ENCODE results near the gene RTEL1.
"Not testable (repeated sequence)": the region's sequence is repeated elsewhere in the genome, so short reads cannot be mapped to it uniquely, and the experiment has no call there.

The RTEL1 gene

DNA sequence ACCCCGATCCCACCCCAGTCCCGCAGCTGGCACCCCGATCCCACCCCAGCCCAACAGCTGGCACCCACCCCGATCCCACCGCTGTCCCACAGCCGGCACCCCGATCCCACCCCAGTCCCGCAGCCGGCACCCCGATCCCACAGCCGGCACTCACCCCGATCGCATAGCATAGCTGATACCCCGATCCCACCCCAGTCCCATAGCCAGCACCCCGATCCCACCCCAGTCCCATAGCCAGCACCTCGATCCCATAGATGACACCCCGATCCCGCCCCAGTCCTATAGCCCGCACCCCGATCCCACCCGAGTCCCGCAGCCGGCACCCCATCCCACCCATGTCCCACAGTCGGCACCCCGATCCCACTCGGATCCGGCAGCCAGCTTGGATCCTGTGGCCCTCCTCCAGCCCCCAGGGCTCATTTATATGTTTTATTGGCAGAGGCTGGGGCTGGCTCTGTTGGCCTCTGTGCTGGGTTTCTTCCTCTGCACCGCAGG lies 30.3 kb upstream of the RTEL1 start:
- no peak for DNase-seq

GRCh38 chr20:63628246-63628975 lies 29.7 kb upstream of the RTEL1 start:
- no peak for DNase-seq

DNA sequence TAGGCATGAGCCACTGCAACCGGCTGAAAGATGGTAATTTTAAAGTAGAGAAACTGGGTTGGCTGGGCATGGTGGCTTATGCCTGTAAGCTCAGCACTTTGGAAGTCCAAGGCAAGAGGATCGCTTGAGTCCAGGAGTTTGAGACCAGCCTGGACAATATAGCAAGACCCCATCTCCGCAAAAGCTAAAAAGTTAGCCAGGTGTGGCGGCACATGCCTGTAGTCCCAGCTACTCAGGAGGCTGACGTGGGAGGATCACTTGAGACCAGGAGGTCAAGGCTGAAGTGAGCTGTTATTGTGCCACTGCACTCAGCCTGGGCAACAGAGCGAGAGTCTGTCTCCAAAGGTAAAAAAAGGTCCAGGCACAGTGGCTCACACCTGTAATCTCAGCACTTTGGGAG lies 27.2 kb upstream of the RTEL1 start:
- DNase-seq, result not testable (repeated sequence)

DNA sequence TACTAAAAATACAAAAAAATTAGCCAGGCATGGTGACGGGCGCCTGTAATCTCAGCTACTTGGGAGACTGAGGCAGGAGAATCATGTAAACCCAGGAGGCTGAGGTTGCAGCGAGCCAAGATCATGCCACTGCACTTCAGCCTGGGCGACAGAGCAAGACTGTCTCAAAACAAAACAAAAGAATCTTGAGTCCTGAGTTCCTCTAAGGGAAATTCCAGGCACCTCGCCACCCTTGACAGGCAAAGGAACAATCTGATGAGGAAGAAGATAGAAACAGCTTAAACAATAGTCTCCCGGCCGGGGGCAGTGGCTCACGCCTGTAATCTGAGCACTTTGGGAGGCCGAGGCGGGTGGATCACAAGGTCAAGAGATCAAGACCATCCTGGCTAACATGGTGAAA lies 26.7 kb upstream of the RTEL1 start:
- DNase-seq, result not testable (repeated sequence)

DNA sequence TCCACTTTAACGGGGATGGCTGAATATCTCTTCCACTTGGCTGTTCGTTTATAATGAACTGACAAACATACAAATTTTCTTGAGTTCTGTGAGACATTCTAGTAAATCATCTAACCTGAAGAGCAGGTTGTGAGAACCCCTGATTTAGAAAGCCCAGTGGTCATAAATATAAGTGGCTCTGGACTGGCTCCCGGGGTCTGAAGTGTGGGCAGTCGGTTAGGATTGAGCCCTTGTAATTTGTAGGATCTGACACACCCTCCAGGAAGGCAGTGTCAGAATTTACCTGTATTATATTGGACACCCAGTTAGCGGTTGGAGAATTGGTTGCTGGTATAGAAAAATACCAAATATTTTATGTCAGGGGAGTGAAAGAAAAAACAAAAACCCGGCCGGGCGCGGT lies 24.4 kb upstream of the RTEL1 start:
- no peak for DNase-seq

DNA sequence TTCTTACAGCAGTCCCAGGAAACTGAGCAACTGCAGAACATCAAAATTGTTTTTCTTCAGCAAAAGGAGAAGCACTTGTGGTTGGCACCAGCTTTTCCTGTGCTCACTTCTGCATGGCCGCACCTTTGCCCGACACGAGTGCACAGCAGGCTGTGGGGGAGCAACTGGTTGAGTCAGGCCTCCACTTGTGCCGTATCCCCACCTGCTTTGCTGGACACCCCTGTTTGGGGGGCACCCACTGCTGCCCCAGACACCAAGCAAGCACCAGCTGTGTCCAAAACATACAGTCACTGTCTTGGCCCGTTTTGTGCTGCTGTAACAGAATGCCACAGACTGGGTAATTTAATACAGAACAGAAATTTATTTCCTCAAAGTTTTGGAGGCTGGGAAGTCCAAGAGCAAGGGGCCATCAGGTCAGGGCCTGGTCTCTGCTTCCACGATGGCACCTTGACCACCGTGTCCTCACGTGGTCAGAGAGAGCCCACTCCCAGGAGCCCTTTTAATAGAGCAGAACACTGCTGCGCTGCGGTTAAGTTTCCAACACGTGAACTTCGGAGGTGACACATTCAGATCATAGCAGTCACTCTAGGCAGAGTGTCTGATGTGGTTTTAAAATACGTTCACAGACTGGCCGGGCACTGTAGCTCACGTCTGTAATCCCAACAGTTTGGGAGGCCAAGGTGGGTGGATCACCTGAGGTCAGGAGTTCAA lies 22.5 kb upstream of the RTEL1 start:
- DNase-seq, result no peak

- DNase-seq, result no peak
Observed at GRCh38 chr20:63636752-63637628, 21.1 kb upstream of the RTEL1 start.

GRCh38 chr20:63639093-63639975 lies 18.8 kb upstream of the RTEL1 start:
- no peak for DNase-seq

GRCh38 chr20:63640086-63640485 lies 18.0 kb upstream of the RTEL1 start:
- DNase-seq, result no peak

GRCh38 chr20:63640686-63641085 lies 17.4 kb upstream of the RTEL1 start:
- DNase-seq, result not testable (repeated sequence)

DNA sequence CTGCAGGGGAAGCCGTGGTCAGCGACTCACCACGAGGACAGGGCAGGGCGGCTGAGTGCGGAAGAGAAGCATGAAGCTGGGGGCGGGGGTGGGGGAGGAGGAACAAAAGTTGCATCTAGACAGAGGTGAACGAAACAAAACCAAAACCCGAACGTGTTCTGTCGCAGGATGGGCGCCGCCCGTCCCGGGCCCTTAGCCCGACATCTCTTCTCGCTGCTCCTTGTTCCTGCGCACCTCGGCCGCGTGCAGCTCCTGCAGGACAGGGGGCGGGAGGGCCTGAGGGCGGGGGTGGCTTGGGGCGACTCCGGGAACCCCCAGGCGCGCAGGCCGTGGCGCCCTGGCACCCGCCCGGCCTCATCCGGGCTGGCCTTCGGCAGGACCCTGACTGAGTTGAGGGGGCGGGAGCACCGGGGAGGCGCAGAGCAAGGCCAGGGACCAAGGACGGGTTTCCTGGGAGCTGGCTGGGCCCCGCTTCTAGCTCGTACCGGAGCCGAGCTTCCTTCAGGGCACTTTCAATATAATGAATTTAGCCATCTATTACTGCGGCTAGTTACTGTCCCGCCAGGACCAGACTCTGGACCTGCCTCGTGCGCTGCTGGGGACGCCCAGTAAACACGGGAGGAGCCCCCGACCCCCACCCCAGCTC lies 16.8 kb upstream of the RTEL1 start:
- no peak for DNase-seq

GRCh38 chr20:63641792-63642523 lies 16.2 kb upstream of the RTEL1 start:
- no peak for DNase-seq

DNA sequence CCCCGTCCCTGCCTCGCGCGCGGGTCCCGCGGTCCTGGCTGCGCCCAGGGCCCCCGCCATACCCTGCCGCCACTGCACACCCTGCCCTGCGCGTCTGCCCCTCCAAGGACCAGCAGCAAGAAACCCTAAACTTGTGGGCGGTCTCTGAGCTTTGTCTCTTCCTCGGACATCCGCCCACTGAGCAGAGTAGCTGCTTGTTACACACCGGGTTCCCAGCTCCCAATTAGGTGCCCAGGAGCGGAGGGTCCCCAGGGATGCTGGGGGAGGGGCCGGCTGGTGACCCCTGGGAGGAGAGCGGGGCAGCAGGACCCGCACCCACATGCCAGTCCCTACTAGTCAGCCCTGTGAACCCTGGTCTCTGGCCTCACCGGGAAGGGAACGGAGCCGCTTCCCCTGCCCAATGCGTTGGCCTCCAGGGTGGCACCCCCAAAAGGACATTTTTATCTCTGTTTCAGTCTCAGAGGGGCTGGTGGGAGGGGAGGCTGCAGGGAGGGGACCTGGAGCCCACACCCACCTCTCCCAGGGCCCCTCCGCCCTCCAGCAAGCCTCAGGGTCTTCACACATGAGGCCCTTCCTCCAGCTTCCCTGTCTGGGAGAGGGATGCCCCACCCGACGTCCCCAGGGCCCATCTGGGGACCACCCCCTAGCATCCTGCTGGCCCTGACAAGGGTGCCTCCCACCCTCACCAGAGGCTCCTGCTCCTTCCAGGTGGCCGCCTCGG lies 15.4 kb upstream of the RTEL1 start:
- no peak for DNase-seq

GRCh38 chr20:63643499-63643898 lies 14.6 kb upstream of the RTEL1 start:
- DNase-seq, result no peak

DNA sequence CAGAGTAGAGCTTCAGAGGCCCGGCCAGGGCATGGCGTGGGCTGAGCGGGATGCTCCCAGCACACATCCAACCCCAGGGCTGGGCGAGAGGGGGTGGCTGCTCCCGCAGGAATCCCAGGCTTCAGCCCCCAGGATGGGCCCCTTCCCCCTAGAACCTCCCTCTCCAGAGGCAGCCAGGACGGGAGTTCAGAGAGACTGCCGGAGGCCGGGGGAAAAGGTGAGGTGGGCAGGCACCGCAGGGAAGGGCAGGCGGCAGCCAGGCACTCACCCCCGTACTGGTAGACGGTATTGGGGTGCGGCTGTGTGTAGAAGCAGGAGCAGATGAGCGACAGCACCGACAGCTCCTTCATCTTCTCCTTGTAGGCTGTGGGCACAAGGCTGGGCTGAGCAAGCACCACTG lies 14.2 kb upstream of the RTEL1 start:
- no peak for DNase-seq

DNA sequence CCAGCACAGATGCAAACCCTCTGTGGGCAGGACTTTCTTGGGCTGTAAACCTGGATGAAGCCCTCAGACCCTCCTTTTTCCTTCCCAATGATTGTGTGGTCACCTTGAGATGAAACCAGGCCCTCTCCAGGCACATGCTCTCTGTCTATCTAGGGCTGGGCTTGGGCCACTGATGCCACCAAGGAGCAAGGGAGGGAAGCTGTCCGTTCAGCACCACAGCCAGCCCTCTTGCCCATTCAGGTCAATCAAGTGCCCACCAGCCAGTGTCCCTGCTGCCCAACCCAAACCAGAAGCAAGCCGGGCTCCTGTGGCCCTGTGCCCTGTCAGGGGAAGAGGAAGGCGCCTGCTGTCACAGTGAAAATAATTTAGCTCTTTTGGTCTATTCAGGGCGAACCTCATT lies 12.9 kb upstream of the RTEL1 start:
- no peak for DNase-seq

GRCh38 chr20:63648190-63648589 lies 9.9 kb upstream of the RTEL1 start:
- no peak for DNase-seq

DNA sequence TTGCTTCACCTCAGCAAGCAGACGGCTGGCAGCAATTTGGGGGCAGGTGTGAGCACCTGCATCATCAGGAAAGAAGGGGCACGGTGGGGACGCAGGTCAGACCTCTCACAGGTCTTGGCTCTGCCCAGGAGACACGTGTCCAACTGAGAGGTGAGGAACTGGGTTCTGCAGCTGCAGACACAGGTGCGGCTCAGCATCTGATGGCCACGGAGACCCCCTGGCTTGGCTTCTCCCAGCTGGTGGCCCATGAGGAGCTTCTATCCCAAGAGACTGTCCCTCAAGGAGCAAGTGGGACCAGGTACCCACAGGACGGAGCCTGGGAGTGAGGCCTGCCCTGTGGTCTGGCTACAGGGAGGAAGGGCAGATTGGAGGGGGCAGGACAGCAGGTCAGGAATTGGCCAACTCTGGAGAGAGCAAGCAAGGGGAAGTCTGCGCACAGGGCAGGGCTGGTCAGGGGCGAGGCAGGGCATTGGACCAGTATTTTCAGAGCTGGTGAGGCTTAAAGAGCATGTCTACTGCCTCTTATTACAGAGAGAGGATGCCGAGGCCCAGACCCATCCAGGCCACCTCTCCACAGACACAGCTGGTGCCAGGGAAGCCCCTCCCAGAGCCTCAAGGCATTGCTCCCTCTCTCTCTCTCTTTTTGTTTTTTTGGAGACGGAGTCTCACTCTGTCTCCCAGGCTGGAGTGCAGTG lies 9.1 kb upstream of the RTEL1 start:
- DNase-seq, result no peak

DNA sequence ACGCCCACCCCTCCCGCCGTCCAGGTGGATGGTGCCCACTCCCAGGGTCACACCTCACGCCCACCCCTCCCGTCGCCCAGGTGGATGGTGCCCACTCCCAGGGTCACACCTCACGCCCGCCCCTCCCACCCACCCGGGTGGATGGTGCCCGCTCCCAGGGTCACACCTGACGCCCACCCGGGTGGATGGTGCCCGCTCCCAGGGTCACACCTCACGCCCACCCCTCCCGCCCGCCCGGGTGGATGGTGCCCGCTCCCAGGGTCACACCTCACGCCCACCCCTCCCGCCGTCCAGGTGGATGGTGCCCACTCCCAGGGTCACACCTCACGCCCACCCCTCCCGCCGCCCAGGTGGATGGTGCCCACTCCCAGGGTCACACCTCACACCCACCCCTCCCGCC lies 7.6 kb upstream of the RTEL1 start:
- DNase-seq, result not testable (repeated sequence)

- DNase-seq, result no peak
Observed at GRCh38 chr20:63651942-63652191, 6.2 kb upstream of the RTEL1 start.

All from cortex of kidney (tissue), 1 donor.